Adrenal gland (tissue), 5 donors: ENCODE measurements around the gene ZBTB38.

Source experiments
- POLR2A ChIP-seq, 2 donors: fragments of 450-650 bp; IDR thresholded peaks; one replicate each; pipeline ENCODE4 v1.6.1; 2017; ENCODE audit warnings: antibody characterized with exemption in 2 of 2, mild to moderate bottlenecking in 2 of 2, moderate library complexity in 1 of 2
- TF ChIP-seq, protein P1 (sequence below), 6 experiments: fragments of 450-650 bp in 4 of 6; fragments of 200-600 bp in 2 of 6; sonication (generic) in 1 of 6; IDR thresholded peaks; 1 replicate in 5 of 6; 2 replicates in 1 of 6; pipeline versions ENCODE4 v1.5.1 to v1.8.0; 2016 to 2021; ENCODE audit warnings: antibody characterized with exemption in 6 of 6, mild to moderate bottlenecking in 2 of 6, moderate library complexity in 1 of 6
- donor health status: DM: no; HTN: no; CAD: no.

DNA sequence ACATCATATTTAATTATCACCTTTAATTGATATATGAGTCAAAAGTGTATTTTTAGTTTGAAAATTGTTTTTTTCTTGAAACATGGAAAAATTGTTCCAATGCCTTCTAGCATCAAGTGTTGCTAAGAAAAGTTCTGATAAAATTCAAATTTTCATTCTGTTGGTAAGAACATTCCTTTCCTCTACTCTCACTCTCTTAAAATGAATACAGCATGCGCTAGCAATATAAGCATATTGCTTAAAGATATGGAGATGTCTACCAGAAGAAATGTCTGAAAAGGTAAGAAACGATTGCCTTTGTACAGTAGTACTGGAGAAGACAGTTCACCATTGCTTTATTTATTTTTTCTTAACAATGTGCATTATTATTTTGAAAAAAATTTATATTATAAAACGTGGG is 17.6 kb upstream of the ZBTB38 start:
- TF ChIP-seq, protein P1, sequence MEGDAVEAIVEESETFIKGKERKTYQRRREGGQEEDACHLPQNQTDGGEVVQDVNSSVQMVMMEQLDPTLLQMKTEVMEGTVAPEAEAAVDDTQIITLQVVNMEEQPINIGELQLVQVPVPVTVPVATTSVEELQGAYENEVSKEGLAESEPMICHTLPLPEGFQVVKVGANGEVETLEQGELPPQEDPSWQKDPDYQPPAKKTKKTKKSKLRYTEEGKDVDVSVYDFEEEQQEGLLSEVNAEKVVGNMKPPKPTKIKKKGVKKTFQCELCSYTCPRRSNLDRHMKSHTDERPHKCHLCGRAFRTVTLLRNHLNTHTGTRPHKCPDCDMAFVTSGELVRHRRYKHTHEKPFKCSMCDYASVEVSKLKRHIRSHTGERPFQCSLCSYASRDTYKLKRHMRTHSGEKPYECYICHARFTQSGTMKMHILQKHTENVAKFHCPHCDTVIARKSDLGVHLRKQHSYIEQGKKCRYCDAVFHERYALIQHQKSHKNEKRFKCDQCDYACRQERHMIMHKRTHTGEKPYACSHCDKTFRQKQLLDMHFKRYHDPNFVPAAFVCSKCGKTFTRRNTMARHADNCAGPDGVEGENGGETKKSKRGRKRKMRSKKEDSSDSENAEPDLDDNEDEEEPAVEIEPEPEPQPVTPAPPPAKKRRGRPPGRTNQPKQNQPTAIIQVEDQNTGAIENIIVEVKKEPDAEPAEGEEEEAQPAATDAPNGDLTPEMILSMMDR (IDR thresholded peaks at IDR 0.05), result no peak
- TF ChIP-seq POLR2A (IDR thresholded peaks at IDR 0.05), result no peak
